Measurements from ENCODE around the gene DDX10.

DNA sequence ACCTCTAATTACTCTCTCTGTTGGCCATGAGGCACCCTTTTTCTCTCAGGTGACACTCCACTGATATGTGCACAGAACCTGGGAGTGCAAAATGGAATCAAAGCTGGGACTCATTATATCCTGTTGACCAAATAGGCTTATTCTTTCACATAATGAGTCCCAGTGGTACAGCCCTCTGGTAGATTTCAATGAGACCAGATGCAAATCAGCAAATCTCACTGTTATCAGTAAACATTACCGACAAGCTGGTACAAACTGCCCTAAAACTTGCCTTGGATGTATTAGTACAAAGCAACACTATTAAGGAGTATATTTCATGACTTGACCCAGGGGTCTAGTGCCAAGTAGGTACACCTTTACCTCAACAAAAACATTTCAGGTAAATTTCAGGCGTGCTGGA is 128.3 kb downstream of the DDX10 start:
- TF ChIP-seq JUND (IDR thresholded peaks at IDR 0.05) (no peak), CTCF (IDR thresholded peaks at IDR 0.05) (no peak)

All from SK-N-SH (cell line).